ENCODE results near the gene TTC7B. TPM values are rescaled to one million over a fixed set of nuclear protein-coding genes. Genes with fewer than 3 reads are reported as not detected.

Gene TTC7B
- polyA plus RNA-seq, 1 donor from 2014 or later, result 19.9 TPM

DNA sequence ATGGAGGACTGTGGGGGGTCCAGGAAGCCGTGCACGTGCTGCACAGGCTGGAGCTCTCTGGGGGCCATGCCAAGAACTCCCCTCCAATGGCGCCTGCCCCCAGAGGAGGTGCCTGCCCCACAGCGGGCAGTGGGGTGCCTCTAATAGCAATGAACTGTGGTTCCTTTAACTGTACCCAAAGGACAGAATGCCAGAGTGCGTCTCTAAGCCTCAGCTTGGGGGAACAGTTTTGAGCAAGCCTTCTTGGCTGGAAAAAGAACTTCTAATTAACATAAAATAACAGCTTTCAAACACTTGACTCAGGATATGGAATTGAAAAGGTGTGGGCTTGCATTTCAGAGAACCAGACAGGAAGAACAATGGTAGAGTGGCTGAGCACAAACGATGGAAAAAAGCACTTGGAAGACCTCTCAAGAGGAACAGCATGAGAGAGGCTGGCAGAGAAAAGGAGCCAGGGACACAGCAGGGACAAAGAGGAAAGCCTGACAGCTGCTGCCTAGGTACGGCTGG, 195.6 kb downstream of the TTC7B start:
- TF ChIP-seq, protein P1, sequence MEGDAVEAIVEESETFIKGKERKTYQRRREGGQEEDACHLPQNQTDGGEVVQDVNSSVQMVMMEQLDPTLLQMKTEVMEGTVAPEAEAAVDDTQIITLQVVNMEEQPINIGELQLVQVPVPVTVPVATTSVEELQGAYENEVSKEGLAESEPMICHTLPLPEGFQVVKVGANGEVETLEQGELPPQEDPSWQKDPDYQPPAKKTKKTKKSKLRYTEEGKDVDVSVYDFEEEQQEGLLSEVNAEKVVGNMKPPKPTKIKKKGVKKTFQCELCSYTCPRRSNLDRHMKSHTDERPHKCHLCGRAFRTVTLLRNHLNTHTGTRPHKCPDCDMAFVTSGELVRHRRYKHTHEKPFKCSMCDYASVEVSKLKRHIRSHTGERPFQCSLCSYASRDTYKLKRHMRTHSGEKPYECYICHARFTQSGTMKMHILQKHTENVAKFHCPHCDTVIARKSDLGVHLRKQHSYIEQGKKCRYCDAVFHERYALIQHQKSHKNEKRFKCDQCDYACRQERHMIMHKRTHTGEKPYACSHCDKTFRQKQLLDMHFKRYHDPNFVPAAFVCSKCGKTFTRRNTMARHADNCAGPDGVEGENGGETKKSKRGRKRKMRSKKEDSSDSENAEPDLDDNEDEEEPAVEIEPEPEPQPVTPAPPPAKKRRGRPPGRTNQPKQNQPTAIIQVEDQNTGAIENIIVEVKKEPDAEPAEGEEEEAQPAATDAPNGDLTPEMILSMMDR (IDR thresholded peaks at IDR 0.05; ENCODE audit: poor library complexity, severe bottlenecking), result no peak
- TF ChIP-seq POLR2AphosphoS5 (IDR thresholded peaks at IDR 0.05) (no peak), EZH2 (IDR thresholded peaks at IDR 0.05; ENCODE audit: borderline replicate concordance, insufficient read depth, low read length, poor library complexity, severe bottlenecking) (no peak), SMC3 (conservative IDR thresholded peaks at IDR 0.05; ENCODE audit: poor library complexity) (no peak), MXI1 (conservative IDR thresholded peaks at IDR 0.05; ENCODE audit: poor library complexity, severe bottlenecking) (no peak), EP300 (conservative IDR thresholded peaks at IDR 0.05; ENCODE audit: poor library complexity, severe bottlenecking) (no peak), TAF1 (IDR thresholded peaks at IDR 0.05; ENCODE audit: low read depth) (no peak), RAD21 (conservative IDR thresholded peaks at IDR 0.05) (no peak)
- TF ChIP-seq, protein P2, sequence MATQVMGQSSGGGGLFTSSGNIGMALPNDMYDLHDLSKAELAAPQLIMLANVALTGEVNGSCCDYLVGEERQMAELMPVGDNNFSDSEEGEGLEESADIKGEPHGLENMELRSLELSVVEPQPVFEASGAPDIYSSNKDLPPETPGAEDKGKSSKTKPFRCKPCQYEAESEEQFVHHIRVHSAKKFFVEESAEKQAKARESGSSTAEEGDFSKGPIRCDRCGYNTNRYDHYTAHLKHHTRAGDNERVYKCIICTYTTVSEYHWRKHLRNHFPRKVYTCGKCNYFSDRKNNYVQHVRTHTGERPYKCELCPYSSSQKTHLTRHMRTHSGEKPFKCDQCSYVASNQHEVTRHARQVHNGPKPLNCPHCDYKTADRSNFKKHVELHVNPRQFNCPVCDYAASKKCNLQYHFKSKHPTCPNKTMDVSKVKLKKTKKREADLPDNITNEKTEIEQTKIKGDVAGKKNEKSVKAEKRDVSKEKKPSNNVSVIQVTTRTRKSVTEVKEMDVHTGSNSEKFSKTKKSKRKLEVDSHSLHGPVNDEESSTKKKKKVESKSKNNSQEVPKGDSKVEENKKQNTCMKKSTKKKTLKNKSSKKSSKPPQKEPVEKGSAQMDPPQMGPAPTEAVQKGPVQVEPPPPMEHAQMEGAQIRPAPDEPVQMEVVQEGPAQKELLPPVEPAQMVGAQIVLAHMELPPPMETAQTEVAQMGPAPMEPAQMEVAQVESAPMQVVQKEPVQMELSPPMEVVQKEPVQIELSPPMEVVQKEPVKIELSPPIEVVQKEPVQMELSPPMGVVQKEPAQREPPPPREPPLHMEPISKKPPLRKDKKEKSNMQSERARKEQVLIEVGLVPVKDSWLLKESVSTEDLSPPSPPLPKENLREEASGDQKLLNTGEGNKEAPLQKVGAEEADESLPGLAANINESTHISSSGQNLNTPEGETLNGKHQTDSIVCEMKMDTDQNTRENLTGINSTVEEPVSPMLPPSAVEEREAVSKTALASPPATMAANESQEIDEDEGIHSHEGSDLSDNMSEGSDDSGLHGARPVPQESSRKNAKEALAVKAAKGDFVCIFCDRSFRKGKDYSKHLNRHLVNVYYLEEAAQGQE (IDR thresholded peaks at IDR 0.05; ENCODE audit: borderline replicate concordance), result no peak
- no peaks in the 10 kb centered on the region for H3K9me2 ChIP-seq (ENCODE audit: insufficient read depth, low read length)
- H3K4me2 ChIP-seq (ENCODE audit: low read length), result no peak overlapping the region
- no peak overlapping the region for H3K27ac ChIP-seq (ENCODE audit: low read length)
- H3K9ac ChIP-seq (ENCODE audit: low read length), result no peak overlapping the region
- H3K36me3 ChIP-seq (ENCODE audit: insufficient read depth, low read length), result no peaks in the 10 kb centered on the region
- H3F3A ChIP-seq (ENCODE audit: insufficient read depth, low read length, poor library complexity, severe bottlenecking), result no peaks in the 10 kb centered on the region
- no peak overlapping the region for H2AFZ ChIP-seq (ENCODE audit: low read depth, low read length)
- H4K20me1 ChIP-seq (ENCODE audit: insufficient read depth), result no peaks in the 10 kb centered on the region
- no peaks in the 10 kb centered on the region for H3K9me3 ChIP-seq (ENCODE audit: low read length)
- H3K4me3 ChIP-seq (ENCODE audit: low read length), result no peak overlapping the region
- no peaks in the 10 kb centered on the region for H3K79me2 ChIP-seq (replicated peaks; ENCODE audit: insufficient read depth, low read length)
- H3K27me3 ChIP-seq (ENCODE audit: insufficient read depth, low read depth, low read length), result no peaks in the 10 kb centered on the region

DNA sequence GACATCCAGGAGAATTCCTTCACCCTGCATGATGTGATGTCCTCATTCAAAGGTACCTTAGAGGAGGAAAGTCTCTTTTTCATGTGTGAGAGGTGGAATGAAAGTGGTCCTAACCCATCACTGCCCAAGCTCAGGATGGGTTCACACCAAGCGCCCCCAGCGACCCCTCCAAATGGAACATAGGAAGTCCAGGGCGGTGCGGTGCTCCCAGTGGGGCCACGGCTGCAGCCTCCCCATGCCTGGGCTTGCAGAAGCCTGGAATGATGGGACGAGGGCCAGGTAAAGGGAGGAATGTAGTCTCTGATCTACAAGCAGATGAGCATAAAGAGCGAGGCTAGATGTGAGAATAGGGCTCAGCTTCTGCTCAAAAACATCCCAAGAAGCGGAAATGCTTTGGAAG, 196.3 kb downstream of the TTC7B start:
- H3K27me3 ChIP-seq (ENCODE audit: insufficient read depth, low read depth, low read length), result no peaks in the 10 kb centered on the region
- no peak overlapping the region for H3K9ac ChIP-seq (ENCODE audit: low read length)
- H3F3A ChIP-seq (ENCODE audit: insufficient read depth, low read length, poor library complexity, severe bottlenecking), result no peaks in the 10 kb centered on the region
- no peak overlapping the region for H2AFZ ChIP-seq (ENCODE audit: low read depth, low read length)
- no peaks in the 10 kb centered on the region for H3K36me3 ChIP-seq (ENCODE audit: insufficient read depth, low read length)
- H4K20me1 ChIP-seq (ENCODE audit: insufficient read depth), result no peaks in the 10 kb centered on the region
- H3K9me2 ChIP-seq (ENCODE audit: insufficient read depth, low read length), result no peaks in the 10 kb centered on the region
- no peak overlapping the region for H3K27ac ChIP-seq (ENCODE audit: low read length)
- H3K79me2 ChIP-seq (replicated peaks; ENCODE audit: insufficient read depth, low read length), result no peaks in the 10 kb centered on the region
- no peak overlapping the region for H3K4me2 ChIP-seq (ENCODE audit: low read length)
- H3K4me3 ChIP-seq (ENCODE audit: low read length), result no peak overlapping the region
- TF ChIP-seq EP300 (conservative IDR thresholded peaks at IDR 0.05; ENCODE audit: poor library complexity, severe bottlenecking), result no peak
- TF ChIP-seq MXI1 (conservative IDR thresholded peaks at IDR 0.05; ENCODE audit: poor library complexity, severe bottlenecking), result no peak
- TF ChIP-seq, protein P1 (IDR thresholded peaks at IDR 0.05; ENCODE audit: poor library complexity, severe bottlenecking), result no peak
- TF ChIP-seq, protein P2 (IDR thresholded peaks at IDR 0.05; ENCODE audit: borderline replicate concordance), result no peak
- no peak for TF ChIP-seq POLR2AphosphoS5 (IDR thresholded peaks at IDR 0.05)
- no peak for TF ChIP-seq RAD21 (conservative IDR thresholded peaks at IDR 0.05)
- TF ChIP-seq TAF1 (IDR thresholded peaks at IDR 0.05; ENCODE audit: low read depth), result no peak
- TF ChIP-seq SMC3 (conservative IDR thresholded peaks at IDR 0.05; ENCODE audit: poor library complexity), result no peak
- TF ChIP-seq EZH2 (IDR thresholded peaks at IDR 0.05; ENCODE audit: borderline replicate concordance, insufficient read depth, low read length, poor library complexity, severe bottlenecking), result no peak
- no peaks in the 10 kb centered on the region for H3K9me3 ChIP-seq (ENCODE audit: low read length)
